ENCODE results near the gene PRKD1. TPM values are rescaled to one million over a fixed set of nuclear protein-coding genes. Genes with fewer than 3 reads are reported as not detected.

The PRKD1 gene
- total and polyA plus RNA-seq, 2 experiments from 2014 or later = 7.5 to 16.5 TPM

DNA sequence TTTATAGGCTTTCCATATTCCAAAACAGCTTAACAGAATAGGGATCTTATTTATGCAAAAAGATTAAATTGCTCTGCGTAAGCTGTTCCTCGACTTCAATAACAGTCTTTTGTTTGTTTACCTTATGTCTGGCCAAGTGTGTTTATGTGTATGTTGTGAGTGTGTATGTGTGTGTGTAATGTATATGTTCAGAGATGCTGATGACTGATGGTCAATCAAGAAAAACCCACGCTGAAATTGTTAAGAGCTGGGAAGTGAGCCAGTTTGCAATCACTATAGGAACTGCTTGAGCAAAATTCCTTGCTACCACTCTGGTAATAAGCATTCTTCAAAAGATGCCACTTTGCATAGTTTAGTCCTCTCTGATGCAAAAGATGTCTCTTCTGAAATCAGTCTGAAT is 59.6 kb downstream of the PRKD1 start:
- no peak for DNase-seq (ENCODE audit: low spot score)
- WGBS (ENCODE audit: low lambda C conversion rate, missing lambda C conversion rate) = 60% methylated on average over 3 of the region's 3 CpGs
- H3K4me2 ChIP-seq = no peak overlapping the region

DNA sequence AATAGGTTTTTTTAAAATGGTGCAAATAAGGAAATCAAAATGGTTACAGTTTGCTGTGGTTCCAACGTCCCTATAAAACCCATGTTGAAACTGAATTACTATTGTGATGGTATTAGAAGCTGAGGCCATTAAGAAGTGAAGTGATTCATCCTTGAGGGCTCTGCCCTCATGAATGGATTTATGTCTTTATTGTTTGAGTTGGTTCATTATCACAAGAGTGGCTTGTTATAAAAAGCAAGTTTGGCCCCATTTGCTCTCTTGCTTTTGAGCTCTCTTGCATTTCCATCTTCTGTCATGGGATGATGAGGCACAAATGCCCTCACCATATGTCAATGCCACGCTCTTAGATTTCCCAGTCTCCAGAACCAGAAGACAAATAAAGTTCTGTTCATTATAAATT is 62.3 kb downstream of the PRKD1 start:
- Histone ChIP-seq H3K4me1 (ENCODE audit: insufficient read depth) (no peaks in the 10 kb centered on the region), H3K27me3 (no peaks in the 10 kb centered on the region), H3K9me3 (ENCODE audit: low read depth) (no peaks in the 10 kb centered on the region), H3K4me2 (no peak overlapping the region), H3K4me3 (no peak overlapping the region), H3K36me3 (replicated peaks; ENCODE audit: insufficient read depth, low read depth) (no peaks in the 10 kb centered on the region), H4K20me1 (ENCODE audit: insufficient read depth, poor library complexity, severe bottlenecking) (no peaks in the 10 kb centered on the region), H2AFZ (no peak overlapping the region), H3K79me2 (peaks cover 4% of the 10 kb centered on the region), H3K9me2 (replicated peaks; ENCODE audit: insufficient read depth) (no peaks in the 10 kb centered on the region), H3K27ac (no peak overlapping the region)
- WGBS (ENCODE audit: low lambda C conversion rate, missing lambda C conversion rate) = 74% methylated on average over 2 of the region's 2 CpGs
- TF ChIP-seq EZH2phosphoT487 (IDR thresholded peaks at IDR 0.05; ENCODE audit: low read depth, severe bottlenecking, unreplicated experiment) = no peak
- TF ChIP-seq, protein P1, sequence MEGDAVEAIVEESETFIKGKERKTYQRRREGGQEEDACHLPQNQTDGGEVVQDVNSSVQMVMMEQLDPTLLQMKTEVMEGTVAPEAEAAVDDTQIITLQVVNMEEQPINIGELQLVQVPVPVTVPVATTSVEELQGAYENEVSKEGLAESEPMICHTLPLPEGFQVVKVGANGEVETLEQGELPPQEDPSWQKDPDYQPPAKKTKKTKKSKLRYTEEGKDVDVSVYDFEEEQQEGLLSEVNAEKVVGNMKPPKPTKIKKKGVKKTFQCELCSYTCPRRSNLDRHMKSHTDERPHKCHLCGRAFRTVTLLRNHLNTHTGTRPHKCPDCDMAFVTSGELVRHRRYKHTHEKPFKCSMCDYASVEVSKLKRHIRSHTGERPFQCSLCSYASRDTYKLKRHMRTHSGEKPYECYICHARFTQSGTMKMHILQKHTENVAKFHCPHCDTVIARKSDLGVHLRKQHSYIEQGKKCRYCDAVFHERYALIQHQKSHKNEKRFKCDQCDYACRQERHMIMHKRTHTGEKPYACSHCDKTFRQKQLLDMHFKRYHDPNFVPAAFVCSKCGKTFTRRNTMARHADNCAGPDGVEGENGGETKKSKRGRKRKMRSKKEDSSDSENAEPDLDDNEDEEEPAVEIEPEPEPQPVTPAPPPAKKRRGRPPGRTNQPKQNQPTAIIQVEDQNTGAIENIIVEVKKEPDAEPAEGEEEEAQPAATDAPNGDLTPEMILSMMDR (IDR thresholded peaks at IDR 0.05; ENCODE audit: poor library complexity) = no peak
- no peak for TF ChIP-seq EZH2 (IDR thresholded peaks at IDR 0.05; ENCODE audit: borderline replicate concordance)
- DNase-seq (ENCODE audit: low spot score) = peak; percentile 4

More for the DNA sequence above, 59.6 kb downstream of the PRKD1 start:
- Histone ChIP-seq H3K4me1 (ENCODE audit: insufficient read depth) (no peaks in the 10 kb centered on the region), H3K9me3 (ENCODE audit: low read depth) (no peaks in the 10 kb centered on the region), H3K27me3 (no peaks in the 10 kb centered on the region), H3K9me2 (replicated peaks; ENCODE audit: insufficient read depth) (no peaks in the 10 kb centered on the region), H4K20me1 (ENCODE audit: insufficient read depth, poor library complexity, severe bottlenecking) (no peaks in the 10 kb centered on the region), H3K79me2 (peaks cover 4% of the 10 kb centered on the region), H3K4me3 (no peak overlapping the region), H3K27ac (no peak overlapping the region), H2AFZ (no peak overlapping the region), H3K36me3 (replicated peaks; ENCODE audit: insufficient read depth, low read depth) (no peaks in the 10 kb centered on the region)
- TF ChIP-seq EZH2phosphoT487 (IDR thresholded peaks at IDR 0.05; ENCODE audit: low read depth, severe bottlenecking, unreplicated experiment) (no peak), EZH2 (IDR thresholded peaks at IDR 0.05; ENCODE audit: borderline replicate concordance) (no peak)
- TF ChIP-seq, protein P1 (IDR thresholded peaks at IDR 0.05; ENCODE audit: poor library complexity) = no peak

DNA sequence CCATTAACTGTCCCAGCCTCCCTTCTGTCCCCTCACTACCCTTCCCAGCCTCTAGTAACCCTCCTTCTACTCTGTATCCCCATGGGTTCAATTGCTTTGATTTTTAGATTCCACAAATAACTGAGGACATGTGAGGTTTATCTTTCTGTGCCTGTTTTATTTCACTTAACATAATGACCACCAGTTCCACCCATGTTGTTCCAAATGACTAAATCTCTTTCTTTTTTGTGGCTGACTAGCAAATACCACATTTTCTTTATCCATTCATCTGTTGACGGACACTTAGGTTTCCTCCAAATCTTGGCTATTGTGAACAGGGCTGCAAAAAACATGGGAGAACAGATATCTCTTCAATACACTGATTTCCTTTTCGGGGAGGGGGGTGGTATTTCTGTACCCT is 65.7 kb downstream of the PRKD1 start:
- TF ChIP-seq, protein P1 (IDR thresholded peaks at IDR 0.05; ENCODE audit: poor library complexity) = no peak
- TF ChIP-seq EZH2 (IDR thresholded peaks at IDR 0.05; ENCODE audit: borderline replicate concordance) (no peak), EZH2phosphoT487 (IDR thresholded peaks at IDR 0.05; ENCODE audit: low read depth, severe bottlenecking, unreplicated experiment) (no peak)
- Histone ChIP-seq H2AFZ (no peak overlapping the region), H3K9me3 (ENCODE audit: low read depth) (no peaks in the 10 kb centered on the region), H3K79me2 (peaks cover under 1% of the 10 kb centered on the region), H3K4me2 (no peak overlapping the region), H3K36me3 (replicated peaks; ENCODE audit: insufficient read depth, low read depth) (no peaks in the 10 kb centered on the region), H3K4me1 (ENCODE audit: insufficient read depth) (no peaks in the 10 kb centered on the region), H4K20me1 (ENCODE audit: insufficient read depth, poor library complexity, severe bottlenecking) (no peaks in the 10 kb centered on the region), H3K9me2 (replicated peaks; ENCODE audit: insufficient read depth) (no peaks in the 10 kb centered on the region), H3K27me3 (no peaks in the 10 kb centered on the region), H3K4me3 (no peak overlapping the region), H3K27ac (no peak overlapping the region)
- 83% methylated on average over 2 of the region's 2 CpGs for WGBS (ENCODE audit: low lambda C conversion rate, missing lambda C conversion rate)
- no peak for DNase-seq (ENCODE audit: low spot score)

DNA sequence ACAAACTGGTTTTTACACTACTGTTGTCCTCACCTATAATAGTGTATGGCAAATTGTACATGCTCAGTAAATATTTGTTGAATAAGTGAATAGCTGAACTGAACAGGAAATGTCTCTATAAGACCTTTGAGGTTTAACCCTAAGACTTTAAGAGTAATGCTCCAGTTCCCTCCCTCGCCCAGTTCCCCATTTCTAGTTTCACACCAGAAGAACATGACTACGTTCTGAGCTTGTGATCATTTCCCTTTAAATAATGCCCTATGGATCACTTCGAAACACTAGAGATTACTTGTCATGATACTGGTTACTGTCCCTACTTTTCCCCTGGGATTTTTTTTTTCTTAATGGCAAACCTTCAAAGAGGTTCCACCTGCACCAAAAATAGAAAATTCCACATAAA is 69.3 kb downstream of the PRKD1 start:
- 91% methylated on average over 3 of the region's 3 CpGs for WGBS (ENCODE audit: low lambda C conversion rate, missing lambda C conversion rate)
- TF ChIP-seq EZH2phosphoT487 (IDR thresholded peaks at IDR 0.05; ENCODE audit: low read depth, severe bottlenecking, unreplicated experiment) = no peak
- TF ChIP-seq, protein P1 (IDR thresholded peaks at IDR 0.05; ENCODE audit: poor library complexity) = no peak
- no peak for TF ChIP-seq EZH2 (IDR thresholded peaks at IDR 0.05; ENCODE audit: borderline replicate concordance)
- Histone ChIP-seq H3K4me3 (no peak overlapping the region), H3K27ac (no peak overlapping the region), H3K9me2 (replicated peaks; ENCODE audit: insufficient read depth) (no peaks in the 10 kb centered on the region), H4K20me1 (ENCODE audit: insufficient read depth, poor library complexity, severe bottlenecking) (no peaks in the 10 kb centered on the region), H2AFZ (no peak overlapping the region), H3K4me1 (ENCODE audit: insufficient read depth) (no peaks in the 10 kb centered on the region), H3K36me3 (replicated peaks; ENCODE audit: insufficient read depth, low read depth) (no peaks in the 10 kb centered on the region), H3K9me3 (ENCODE audit: low read depth) (no peaks in the 10 kb centered on the region), H3K79me2 (no peaks in the 10 kb centered on the region), H3K27me3 (no peaks in the 10 kb centered on the region), H3K4me2 (no peak overlapping the region)
- no peak for DNase-seq (ENCODE audit: low spot score)

All from hepatocyte (in vitro differentiated cells).